NCI-H69 (cell line): Measurements from ENCODE around the gene SH3D19.
"Not testable (repeated sequence)": the region's sequence is repeated elsewhere in the genome, so short reads cannot be mapped to it uniquely, and the experiment has no call there.

Experiments
- DNase-seq: peaks from one replicate; lab custom pipeline; 2025; lab: John Stamatoyannopoulos, UW

The SH3D19 gene

GRCh38 chr4:151325111-151325948 lies at the start of gene SH3D19:
Gene SH3D19, minus strand, starts transcription at chr4:151325605. Its CDS starts 253 bp downstream, at chr4:151325352.
- peak; percentile 19 for DNase-seq

- peak; percentile 64 for DNase-seq
Measured at GRCh38 chr4:151362404-151363164, 37.2 kb upstream of the SH3D19 start.

- DNase-seq: no peak
Measured at GRCh38 chr4:151361966-151362365, 36.6 kb upstream of the SH3D19 start.

GRCh38 chr4:151361126-151361525 lies 35.7 kb upstream of the SH3D19 start:
- DNase-seq: no peak

GRCh38 chr4:151359576-151359975 lies 34.2 kb upstream of the SH3D19 start:
- DNase-seq: peak; percentile 5

- no peak for DNase-seq
Measured at GRCh38 chr4:151358266-151358665, 32.9 kb upstream of the SH3D19 start.

- DNase-seq: no peak
Measured at GRCh38 chr4:151356510-151356909, 31.1 kb upstream of the SH3D19 start.

GRCh38 chr4:151355155-151355554 lies 29.8 kb upstream of the SH3D19 start:
- DNase-seq: no peak

- DNase-seq: no peak
Measured at GRCh38 chr4:151347490-151348235, 22.3 kb upstream of the SH3D19 start.

- no peak for DNase-seq
Measured at GRCh38 chr4:151344948-151345347, 19.5 kb upstream of the SH3D19 start.

GRCh38 chr4:151340751-151341385 lies 15.5 kb upstream of the SH3D19 start:
- DNase-seq: no peak

- no peak for DNase-seq
Measured at GRCh38 chr4:151339467-151339866, 14.1 kb upstream of the SH3D19 start.

GRCh38 chr4:151331276-151332042 lies 6.1 kb upstream of the SH3D19 start:
- no peak for DNase-seq

- DNase-seq: no peak
Measured at GRCh38 chr4:151329217-151330007, 4.0 kb upstream of the SH3D19 start.

GRCh38 chr4:151325949-151326246 lies 493 bp upstream of the SH3D19 start:
- DNase-seq: no peak

- DNase-seq: peak; percentile 13
Measured at GRCh38 chr4:151324752-151325110, 674 bp downstream of the SH3D19 start.

GRCh38 chr4:151324124-151324751 lies 1.2 kb downstream of the SH3D19 start:
- DNase-seq: peak; percentile 13

- no peak for DNase-seq
Measured at GRCh38 chr4:151323667-151324066, 1.7 kb downstream of the SH3D19 start.

GRCh38 chr4:151322570-151322969 lies 2.8 kb downstream of the SH3D19 start:
- DNase-seq: no peak

GRCh38 chr4:151322161-151322560 lies 3.2 kb downstream of the SH3D19 start:
- DNase-seq: not testable (repeated sequence)
